HL-60 (cell line): ENCODE data around the gene SMIM28.

Experiments
- CTCF ChIP-seq: IDR thresholded peaks from one replicate; pipeline ENCODE4 v1.5.1; 2011; ENCODE audit warnings: low read length, control low read depth, inconsistent platforms; ENCODE audit not compliant: insufficient read depth
- POLR2AphosphoS5 ChIP-seq: IDR thresholded peaks from 2 replicates; pipeline ENCODE4 v1.6.1; 2012; ENCODE audit warnings: low read depth
- SPI1 ChIP-seq: IDR thresholded peaks from 2 replicates; pipeline ENCODE4 v1.6.1; 2012; ENCODE audit warnings: low read depth, mild to moderate bottlenecking, borderline replicate concordance
- TF ChIP-seq, protein P1 (sequence below): IDR thresholded peaks from 2 replicates; pipeline ENCODE4 v1.6.1; 2012; ENCODE audit warnings: low read depth; ENCODE audit not compliant: insufficient replicate concordance

GRCh38 chr6:138330763-138331162 is 46.9 kb upstream of the SMIM28 start:
- TF ChIP-seq, protein P1, sequence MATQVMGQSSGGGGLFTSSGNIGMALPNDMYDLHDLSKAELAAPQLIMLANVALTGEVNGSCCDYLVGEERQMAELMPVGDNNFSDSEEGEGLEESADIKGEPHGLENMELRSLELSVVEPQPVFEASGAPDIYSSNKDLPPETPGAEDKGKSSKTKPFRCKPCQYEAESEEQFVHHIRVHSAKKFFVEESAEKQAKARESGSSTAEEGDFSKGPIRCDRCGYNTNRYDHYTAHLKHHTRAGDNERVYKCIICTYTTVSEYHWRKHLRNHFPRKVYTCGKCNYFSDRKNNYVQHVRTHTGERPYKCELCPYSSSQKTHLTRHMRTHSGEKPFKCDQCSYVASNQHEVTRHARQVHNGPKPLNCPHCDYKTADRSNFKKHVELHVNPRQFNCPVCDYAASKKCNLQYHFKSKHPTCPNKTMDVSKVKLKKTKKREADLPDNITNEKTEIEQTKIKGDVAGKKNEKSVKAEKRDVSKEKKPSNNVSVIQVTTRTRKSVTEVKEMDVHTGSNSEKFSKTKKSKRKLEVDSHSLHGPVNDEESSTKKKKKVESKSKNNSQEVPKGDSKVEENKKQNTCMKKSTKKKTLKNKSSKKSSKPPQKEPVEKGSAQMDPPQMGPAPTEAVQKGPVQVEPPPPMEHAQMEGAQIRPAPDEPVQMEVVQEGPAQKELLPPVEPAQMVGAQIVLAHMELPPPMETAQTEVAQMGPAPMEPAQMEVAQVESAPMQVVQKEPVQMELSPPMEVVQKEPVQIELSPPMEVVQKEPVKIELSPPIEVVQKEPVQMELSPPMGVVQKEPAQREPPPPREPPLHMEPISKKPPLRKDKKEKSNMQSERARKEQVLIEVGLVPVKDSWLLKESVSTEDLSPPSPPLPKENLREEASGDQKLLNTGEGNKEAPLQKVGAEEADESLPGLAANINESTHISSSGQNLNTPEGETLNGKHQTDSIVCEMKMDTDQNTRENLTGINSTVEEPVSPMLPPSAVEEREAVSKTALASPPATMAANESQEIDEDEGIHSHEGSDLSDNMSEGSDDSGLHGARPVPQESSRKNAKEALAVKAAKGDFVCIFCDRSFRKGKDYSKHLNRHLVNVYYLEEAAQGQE: no peak
- no peak for TF ChIP-seq CTCF
- TF ChIP-seq POLR2AphosphoS5: no peak
- TF ChIP-seq SPI1: no peak
